ENCODE results near the gene CCDC85C.

DNA sequence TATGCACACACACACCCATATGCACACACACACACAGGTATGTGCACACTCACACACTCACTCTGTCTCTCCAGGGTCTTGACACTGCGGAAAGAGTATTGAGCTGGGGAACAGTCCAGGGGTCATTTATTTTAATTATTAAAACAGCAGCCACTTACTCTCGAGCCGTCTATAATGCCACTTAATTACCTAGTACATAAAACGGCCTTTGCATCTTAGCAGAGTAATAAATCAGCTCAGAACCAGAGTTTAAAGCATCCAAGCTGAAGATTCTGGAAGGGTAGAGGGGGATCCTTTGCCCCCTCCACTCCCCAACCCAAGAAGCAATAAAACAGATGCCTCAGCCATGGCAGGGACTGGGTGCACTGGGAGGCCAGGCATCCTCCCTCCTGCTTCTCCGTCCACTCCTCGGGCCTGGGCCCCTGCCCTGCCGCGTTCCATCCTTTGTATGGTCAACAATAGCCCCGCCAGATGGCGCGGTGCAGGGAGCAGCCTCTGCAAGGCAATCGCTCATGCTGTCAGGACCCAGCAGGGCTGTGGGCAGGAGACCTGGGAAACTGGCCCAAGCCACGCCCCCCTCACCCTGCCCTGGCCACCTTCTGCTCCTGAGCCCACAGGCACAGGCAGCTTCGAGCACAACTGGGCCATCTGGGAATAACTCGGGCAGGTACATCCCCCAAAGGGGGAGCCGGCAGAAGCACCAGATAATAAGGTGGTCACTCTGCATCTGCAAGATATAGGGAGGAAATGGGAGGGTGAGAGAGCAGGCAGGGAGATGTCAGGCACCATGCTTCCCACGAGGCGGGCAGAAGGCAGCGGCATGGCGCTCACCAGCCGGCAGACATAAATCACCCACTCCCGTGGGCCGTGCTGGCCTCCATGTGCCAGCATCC lies 40.9 kb downstream of the CCDC85C start:
- TF ChIP-seq, protein P1, sequence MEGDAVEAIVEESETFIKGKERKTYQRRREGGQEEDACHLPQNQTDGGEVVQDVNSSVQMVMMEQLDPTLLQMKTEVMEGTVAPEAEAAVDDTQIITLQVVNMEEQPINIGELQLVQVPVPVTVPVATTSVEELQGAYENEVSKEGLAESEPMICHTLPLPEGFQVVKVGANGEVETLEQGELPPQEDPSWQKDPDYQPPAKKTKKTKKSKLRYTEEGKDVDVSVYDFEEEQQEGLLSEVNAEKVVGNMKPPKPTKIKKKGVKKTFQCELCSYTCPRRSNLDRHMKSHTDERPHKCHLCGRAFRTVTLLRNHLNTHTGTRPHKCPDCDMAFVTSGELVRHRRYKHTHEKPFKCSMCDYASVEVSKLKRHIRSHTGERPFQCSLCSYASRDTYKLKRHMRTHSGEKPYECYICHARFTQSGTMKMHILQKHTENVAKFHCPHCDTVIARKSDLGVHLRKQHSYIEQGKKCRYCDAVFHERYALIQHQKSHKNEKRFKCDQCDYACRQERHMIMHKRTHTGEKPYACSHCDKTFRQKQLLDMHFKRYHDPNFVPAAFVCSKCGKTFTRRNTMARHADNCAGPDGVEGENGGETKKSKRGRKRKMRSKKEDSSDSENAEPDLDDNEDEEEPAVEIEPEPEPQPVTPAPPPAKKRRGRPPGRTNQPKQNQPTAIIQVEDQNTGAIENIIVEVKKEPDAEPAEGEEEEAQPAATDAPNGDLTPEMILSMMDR (IDR thresholded peaks at IDR 0.05): no peak
- no peak for TF ChIP-seq POLR2A (IDR thresholded peaks at IDR 0.05)

Data from testis (tissue), 2 donors.